GM21529 (cell line): ENCODE measurements around the gene GATM.
"Not testable (repeated sequence)": the region's sequence is repeated elsewhere in the genome, so short reads cannot be mapped to it uniquely, and the experiment has no call there.

Source experiments
- ATAC-seq: cut with Tn5 transposase; IDR thresholded peaks from one replicate; pipeline ENCODE4 v1.9.1; 2021; ENCODE audit not compliant: unreplicated experiment

GATM gene

GRCh38 chr15:45391746-45392583 lies 13.6 kb upstream of the GATM start:
- peak; percentile 98 for ATAC-seq

- no peak for ATAC-seq
Measured at GRCh38 chr15:45389351-45389750, 11.0 kb upstream of the GATM start.

- no peak for ATAC-seq
Measured at GRCh38 chr15:45387380-45388007, 9.2 kb upstream of the GATM start.

GRCh38 chr15:45386974-45387373 lies 8.6 kb upstream of the GATM start:
- no peak for ATAC-seq

- ATAC-seq = no peak
Measured at GRCh38 chr15:45386420-45386819, 8.1 kb upstream of the GATM start.

- no peak for ATAC-seq
Measured at GRCh38 chr15:45385590-45385989, 7.2 kb upstream of the GATM start.

GRCh38 chr15:45384700-45385099 lies 6.4 kb upstream of the GATM start:
- ATAC-seq = no peak

- ATAC-seq = no peak
Measured at GRCh38 chr15:45378913-45379262, 544 bp upstream of the GATM start.

GRCh38 chr15:45377609-45378148 lies 665 bp downstream of the GATM start:
- ATAC-seq = peak; percentile 31

- no peak for ATAC-seq
Measured at GRCh38 chr15:45376967-45377608, 1.3 kb downstream of the GATM start.

- ATAC-seq = no peak
Measured at GRCh38 chr15:45376300-45376928, 1.9 kb downstream of the GATM start.

GRCh38 chr15:45375836-45376235 lies 2.5 kb downstream of the GATM start:
- no peak for ATAC-seq

- no peak for ATAC-seq
Measured at GRCh38 chr15:45373976-45374375, 4.4 kb downstream of the GATM start.

GRCh38 chr15:45372041-45372995 lies 6.0 kb downstream of the GATM start:
- ATAC-seq = no peak

GRCh38 chr15:45371546-45371945 lies 6.8 kb downstream of the GATM start:
- no peak for ATAC-seq

GRCh38 chr15:45370042-45370441 lies 8.3 kb downstream of the GATM start:
- not testable (repeated sequence) for ATAC-seq

GRCh38 chr15:45367222-45367621 lies 11.1 kb downstream of the GATM start:
- ATAC-seq = not testable (repeated sequence)

- no peak for ATAC-seq
Measured at GRCh38 chr15:45364271-45364670, 14.1 kb downstream of the GATM start.

GRCh38 chr15:45363801-45364200 lies 14.5 kb downstream of the GATM start:
- ATAC-seq = no peak

GRCh38 chr15:45363334-45363733 lies 15.0 kb downstream of the GATM start:
- ATAC-seq = no peak
